T-helper 1 cell treated with Interleukin-12 subunit alpha and Interleukin-12 subunit beta and Interleukin-4 antibody, amounts not matched to agents 30 μg/mL and 1 μg/mL, for 36 hours (primary cell): Measurements from ENCODE around the gene CTTN.
"Not testable (repeated sequence)": the region's sequence is repeated elsewhere in the genome, so short reads cannot be mapped to it uniquely, and the experiment has no call there.

Experiments
- H3K27ac Mint-ChIP-seq: one replicate; pipeline ENCODE4 v1.8.0; 2021; ENCODE audit warnings: mild to moderate bottlenecking, mixed read lengths
- H3K27me3 Mint-ChIP-seq: one replicate; pipeline ENCODE4 v1.8.0; 2021; ENCODE audit warnings: low read depth, mixed read lengths
- H3K36me3 Mint-ChIP-seq: one replicate; pipeline ENCODE4 v1.8.0; 2021; ENCODE audit warnings: low read depth, mixed read lengths
- H3K4me1 Mint-ChIP-seq: one replicate; pipeline ENCODE4 v1.8.0; 2021; ENCODE audit warnings: low read depth, mixed read lengths
- H3K4me3 Mint-ChIP-seq: one replicate; pipeline ENCODE4 v1.8.0; 2021; ENCODE audit warnings: mild to moderate bottlenecking, moderate library complexity, mixed read lengths
- H3K9me3 Mint-ChIP-seq: one replicate; pipeline ENCODE4 v1.8.0; 2021; ENCODE audit warnings: mixed read lengths

The CTTN gene

DNA sequence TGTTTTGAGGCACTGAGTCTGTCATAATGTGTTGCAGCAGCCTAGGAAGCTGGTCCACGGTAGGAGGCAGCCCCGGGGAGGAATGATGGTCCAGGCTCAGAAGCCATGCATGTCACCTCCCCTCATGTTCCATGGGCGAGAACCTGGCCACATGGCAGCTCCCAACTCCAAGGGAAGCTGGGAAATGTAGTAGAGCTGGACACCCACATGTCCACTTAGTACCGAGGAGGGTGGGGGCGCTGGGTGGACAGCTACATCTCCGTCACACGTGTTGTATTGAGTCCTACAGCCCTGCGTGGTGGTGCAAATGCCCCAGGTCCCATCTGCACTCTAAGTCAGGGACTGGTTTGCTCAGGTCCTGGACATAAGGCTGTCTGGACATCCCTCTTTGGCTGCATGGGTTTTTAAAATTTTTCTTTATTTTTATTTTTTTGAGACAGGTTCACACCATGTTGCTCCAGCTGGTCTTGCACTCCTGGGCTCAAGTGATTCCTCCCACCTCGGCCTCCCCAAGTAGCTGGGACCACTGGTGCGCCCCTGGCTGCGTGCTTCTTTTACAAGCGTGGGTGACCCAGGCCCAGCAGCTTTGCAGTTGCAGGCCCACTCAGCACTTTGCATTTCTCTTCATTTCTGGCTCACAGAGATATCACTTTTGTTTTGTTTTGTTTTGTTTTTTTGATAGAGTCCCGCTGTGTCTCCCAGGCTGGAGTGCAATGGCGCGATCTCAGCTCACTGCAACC, 3.9 kb upstream of the CTTN start:
- Mint-ChIP-seq H3K27ac (no peak overlapping the region), H3K4me1 (peaks cover 10% of the 10 kb centered on the region), H3K27me3 (peaks cover 46% of the 10 kb centered on the region), H3K36me3 (peaks cover 3% of the 10 kb centered on the region), H3K9me3 (no peaks in the 10 kb centered on the region), H3K4me3 (no peak overlapping the region)

DNA sequence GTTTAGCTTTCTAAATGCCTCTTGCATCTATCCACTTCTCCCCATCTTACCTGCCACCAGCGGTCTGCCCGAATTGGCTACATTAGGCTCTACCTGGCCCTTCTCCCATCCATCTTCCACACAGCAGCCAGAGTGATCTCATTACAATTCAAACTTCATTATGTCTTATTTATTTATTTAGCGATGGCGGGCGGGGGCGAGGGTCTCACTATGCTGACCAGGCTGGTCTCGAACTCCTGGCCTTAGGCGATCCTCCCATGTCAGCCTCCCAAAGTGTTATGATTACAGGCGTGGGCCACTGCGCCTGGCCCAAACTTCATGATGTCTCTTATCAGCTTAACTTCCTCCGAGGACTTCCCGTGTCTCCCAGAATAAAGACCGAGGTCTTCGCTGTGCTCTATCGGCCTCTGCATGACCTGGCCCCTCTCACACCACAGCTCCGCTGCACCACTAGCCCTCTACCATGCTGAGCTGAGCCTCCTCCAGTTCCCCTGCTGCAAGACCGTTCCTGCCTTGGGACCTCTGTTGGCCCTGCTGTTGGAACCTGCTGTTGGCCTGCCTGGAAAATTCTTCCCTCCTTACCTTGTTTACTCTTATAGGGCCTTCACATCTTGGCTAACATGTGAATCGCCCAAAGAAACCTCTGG, 870 bp upstream of the CTTN start:
- Mint-ChIP-seq H3K36me3 (peaks cover 3% of the 10 kb centered on the region), H3K9me3 (no peaks in the 10 kb centered on the region), H3K27ac (no peak overlapping the region), H3K4me3 (peak overlapping the region; percentile 86), H3K27me3 (peaks cover 73% of the 10 kb centered on the region), H3K4me1 (peaks cover 18% of the 10 kb centered on the region)

- Mint-ChIP-seq H3K4me1 (peaks cover 21% of the 10 kb centered on the region), H3K36me3 (peaks cover 3% of the 10 kb centered on the region), H3K4me3 (peak overlapping the region; percentile 40), H3K9me3 (no peaks in the 10 kb centered on the region), H3K27me3 (peaks cover 70% of the 10 kb centered on the region), H3K27ac (peak overlapping the region; percentile 70)
Observed at GRCh38 chr11:70398834-70399680, 728 bp downstream of the CTTN start.

- H3K27ac Mint-ChIP-seq, result no peak overlapping the region
- peaks cover 3% of the 10 kb centered on the region for H3K36me3 Mint-ChIP-seq
- H3K27me3 Mint-ChIP-seq, result peaks cover 67% of the 10 kb centered on the region
- no peak overlapping the region for H3K4me3 Mint-ChIP-seq
- H3K9me3 Mint-ChIP-seq, result no peaks in the 10 kb centered on the region
- peaks cover 21% of the 10 kb centered on the region for H3K4me1 Mint-ChIP-seq
Observed at GRCh38 chr11:70399681-70400112, 1.4 kb downstream of the CTTN start.

GRCh38 chr11:70400643-70401042, 2.3 kb downstream of the CTTN start:
- Mint-ChIP-seq H3K4me3 (no peak overlapping the region), H3K27ac (no peak overlapping the region), H3K9me3 (no peaks in the 10 kb centered on the region), H3K27me3 (peaks cover 66% of the 10 kb centered on the region), H3K36me3 (peaks cover 3% of the 10 kb centered on the region), H3K4me1 (peaks cover 21% of the 10 kb centered on the region)

DNA sequence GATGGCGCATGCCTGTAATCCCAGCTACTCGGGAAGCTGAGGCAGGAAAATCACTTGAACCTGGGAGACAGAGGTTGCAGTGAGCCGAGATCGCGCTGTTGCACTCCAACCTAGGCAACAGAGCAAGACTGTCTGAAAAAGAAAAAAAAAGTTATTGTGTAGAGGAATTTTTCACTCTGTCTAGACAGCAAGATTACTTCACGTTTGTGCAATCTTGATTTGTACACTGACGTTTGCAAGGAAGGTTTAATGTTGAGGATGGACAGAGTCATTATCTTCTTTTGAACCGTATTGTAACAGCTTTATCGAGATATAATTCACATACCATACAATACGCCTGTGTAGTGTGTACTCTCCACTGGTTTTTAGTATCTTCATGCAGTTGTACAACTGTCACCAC, 3.7 kb downstream of the CTTN start:
- Mint-ChIP-seq H3K4me3 (no peak overlapping the region), H3K9me3 (no peaks in the 10 kb centered on the region), H3K4me1 (peaks cover 21% of the 10 kb centered on the region), H3K27ac (no peak overlapping the region), H3K36me3 (peaks cover 3% of the 10 kb centered on the region), H3K27me3 (peaks cover 62% of the 10 kb centered on the region)

DNA sequence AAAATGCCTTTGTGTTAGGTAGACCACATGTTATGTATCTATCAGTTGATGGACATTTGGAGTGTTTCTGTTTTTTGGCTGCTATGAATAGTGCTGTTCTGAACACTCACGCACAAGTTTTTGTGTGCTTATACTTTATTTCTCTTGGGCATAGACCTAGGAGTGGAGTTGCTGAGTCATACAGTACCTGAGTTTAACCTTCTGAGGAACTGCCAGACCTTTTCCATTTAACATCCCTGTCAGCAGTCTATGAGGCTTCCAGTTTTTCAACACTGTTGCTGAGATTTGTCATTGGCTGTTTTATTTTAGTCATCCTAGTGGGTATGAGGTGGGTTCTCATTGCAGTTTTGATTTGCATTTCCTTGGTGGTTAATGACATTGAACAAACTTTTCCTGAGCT, 4.4 kb downstream of the CTTN start:
- no peak overlapping the region for H3K4me3 Mint-ChIP-seq
- peaks cover 16% of the 10 kb centered on the region for H3K4me1 Mint-ChIP-seq
- peaks cover 62% of the 10 kb centered on the region for H3K27me3 Mint-ChIP-seq
- H3K36me3 Mint-ChIP-seq, result peaks cover 3% of the 10 kb centered on the region
- no peaks in the 10 kb centered on the region for H3K9me3 Mint-ChIP-seq
- no peak overlapping the region for H3K27ac Mint-ChIP-seq

DNA sequence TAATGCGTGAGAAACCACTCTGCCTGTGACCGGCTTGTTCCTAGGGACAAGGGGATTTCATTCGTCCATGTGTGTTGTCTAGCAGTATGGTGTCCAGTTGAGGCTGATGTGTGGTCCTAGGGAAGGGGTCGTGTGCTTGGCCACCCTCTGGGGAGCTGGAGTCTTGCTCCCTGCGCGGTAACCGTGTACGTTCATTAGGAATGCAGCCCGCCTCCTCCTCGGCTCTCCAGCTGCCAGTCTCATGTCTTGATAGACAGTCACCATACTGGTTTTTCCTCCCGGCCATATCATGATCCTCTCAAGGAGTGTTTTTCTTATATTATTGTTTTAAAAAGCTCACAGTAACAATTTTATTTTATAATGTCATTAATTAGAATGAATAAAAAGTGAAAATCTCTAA, 5.9 kb downstream of the CTTN start:
- Mint-ChIP-seq H3K27ac (no peak overlapping the region), H3K36me3 (no peaks in the 10 kb centered on the region), H3K9me3 (no peaks in the 10 kb centered on the region), H3K4me3 (no peak overlapping the region), H3K27me3 (peaks cover 60% of the 10 kb centered on the region), H3K4me1 (peaks cover 20% of the 10 kb centered on the region)

- Mint-ChIP-seq H3K36me3 (no peaks in the 10 kb centered on the region), H3K9me3 (no peaks in the 10 kb centered on the region), H3K4me1 (peaks cover 17% of the 10 kb centered on the region), H3K27me3 (peaks cover 58% of the 10 kb centered on the region), H3K27ac (no peak overlapping the region), H3K4me3 (no peak overlapping the region)
Observed at GRCh38 chr11:70405679-70406395, 7.5 kb downstream of the CTTN start.

- Mint-ChIP-seq H3K4me1 (peaks cover 14% of the 10 kb centered on the region), H3K27me3 (peaks cover 48% of the 10 kb centered on the region), H3K36me3 (no peaks in the 10 kb centered on the region), H3K4me3 (no peak overlapping the region), H3K9me3 (no peaks in the 10 kb centered on the region), H3K27ac (no peak overlapping the region)
Observed at GRCh38 chr11:70407121-70407520, 8.8 kb downstream of the CTTN start.

GRCh38 chr11:70407814-70408213, 9.5 kb downstream of the CTTN start:
- Mint-ChIP-seq H3K4me1 (peaks cover 9% of the 10 kb centered on the region), H3K27ac (no peak overlapping the region), H3K9me3 (no peaks in the 10 kb centered on the region), H3K4me3 (no peak overlapping the region), H3K27me3 (peaks cover 47% of the 10 kb centered on the region), H3K36me3 (no peaks in the 10 kb centered on the region)

DNA sequence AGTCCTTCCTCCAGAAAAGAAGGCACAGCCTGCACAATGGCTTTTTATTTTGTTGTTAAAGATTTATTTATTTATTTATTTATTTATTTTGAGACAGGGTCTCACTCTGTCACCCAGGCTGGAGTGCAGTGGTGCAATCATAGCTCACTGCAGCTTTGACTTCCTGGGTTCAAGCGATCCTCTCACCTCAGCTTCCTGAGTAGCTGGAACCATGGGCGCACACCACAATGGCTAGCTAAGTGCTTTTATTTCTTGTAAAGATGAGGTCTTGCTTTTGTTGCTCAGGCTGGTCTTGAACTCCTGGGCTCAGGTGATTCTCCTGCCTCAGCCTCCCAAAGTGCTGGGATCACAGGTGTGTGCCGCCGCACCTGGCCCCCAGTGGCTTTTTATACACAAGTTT, 10.0 kb downstream of the CTTN start:
- H3K4me1 Mint-ChIP-seq, H3K4me3 Mint-ChIP-seq, H3K9me3 Mint-ChIP-seq, H3K36me3 Mint-ChIP-seq, H3K27ac Mint-ChIP-seq: not testable (repeated sequence)
- H3K27me3 Mint-ChIP-seq, result peaks cover 51% of the 10 kb centered on the region

DNA sequence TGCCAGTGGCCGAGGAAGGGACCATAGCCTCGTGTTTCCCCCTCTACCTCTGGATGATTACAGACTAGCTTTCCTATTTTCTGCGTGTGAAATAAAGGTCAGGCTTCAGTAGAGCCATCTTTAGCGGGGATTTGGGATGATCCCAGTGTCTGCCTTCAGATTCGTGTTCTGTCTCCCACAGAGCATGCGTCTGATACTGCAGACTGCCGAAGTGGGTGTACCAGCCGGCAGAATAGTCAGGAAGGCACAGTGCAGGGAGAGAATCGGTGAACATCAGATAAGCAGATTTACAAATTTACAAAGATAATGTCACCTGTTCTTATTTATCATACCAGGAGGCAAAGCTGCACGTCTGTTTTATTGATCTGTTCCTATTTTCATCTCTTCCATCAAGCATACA, 11.1 kb downstream of the CTTN start:
- Mint-ChIP-seq H3K4me3 (no peak overlapping the region), H3K27ac (no peak overlapping the region), H3K9me3 (no peaks in the 10 kb centered on the region), H3K4me1 (peaks cover 9% of the 10 kb centered on the region), H3K36me3 (no peaks in the 10 kb centered on the region), H3K27me3 (peaks cover 45% of the 10 kb centered on the region)

DNA sequence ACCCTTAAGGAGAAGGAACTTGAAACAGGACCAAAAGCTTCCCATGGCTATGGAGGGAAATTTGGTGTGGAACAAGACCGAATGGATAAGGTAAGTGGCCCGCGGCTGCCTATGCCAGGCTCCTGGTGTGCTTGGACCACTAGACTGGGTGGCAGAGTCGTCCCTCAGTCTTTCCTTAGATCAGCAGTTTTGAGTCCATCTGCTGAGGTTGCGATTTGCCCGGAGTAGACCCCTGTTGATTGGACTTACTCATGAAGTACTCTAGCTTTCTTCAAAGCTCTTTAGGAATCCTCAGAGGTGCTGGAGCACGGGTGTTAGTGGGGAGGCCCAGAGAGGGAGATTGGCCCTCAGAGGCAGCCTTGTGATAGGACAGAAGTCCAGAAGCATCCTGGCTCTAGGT, 11.5 kb downstream of the CTTN start:
- H3K27me3 Mint-ChIP-seq, result peaks cover 44% of the 10 kb centered on the region
- no peaks in the 10 kb centered on the region for H3K36me3 Mint-ChIP-seq

More for the DNA sequence above, 11.5 kb downstream of the CTTN start:
- H3K27ac Mint-ChIP-seq, result no peak overlapping the region
- H3K4me3 Mint-ChIP-seq, result no peak overlapping the region
- H3K4me1 Mint-ChIP-seq, result peaks cover 9% of the 10 kb centered on the region
- H3K9me3 Mint-ChIP-seq, result no peaks in the 10 kb centered on the region
